Retina (tissue), 1 donor: ENCODE measurements around the gene NFKBIE.

ENCODE experiments used
- DNase-seq: peaks from one replicate; pipeline ENCODE4 v3.0.0-alpha.2; 2016

Gene NFKBIE

GRCh38 chr6:44257025-44257752 lies 8.2 kb downstream of the NFKBIE start, which contains the start of gene SLC35B2:
Gene SLC35B2 (minus strand): TSS chr6:44257528. CDS start chr6:44257410, 118 bp downstream.
- peak; percentile 91 for DNase-seq

- no peak for DNase-seq
Measured at GRCh38 chr6:44256775-44257024, 8.7 kb downstream of the NFKBIE start.

- no peak for DNase-seq
Measured at GRCh38 chr6:44255871-44256774, 9.2 kb downstream of the NFKBIE start.

- DNase-seq, result no peak
Measured at GRCh38 chr6:44255105-44255808, 10.1 kb downstream of the NFKBIE start.

GRCh38 chr6:44254191-44255104 lies 10.9 kb downstream of the NFKBIE start:
- DNase-seq, result no peak

GRCh38 chr6:44253307-44254101 lies 11.8 kb downstream of the NFKBIE start:
- DNase-seq, result no peak

- DNase-seq, result no peak
Measured at GRCh38 chr6:44251576-44252524, 13.5 kb downstream of the NFKBIE start.

- DNase-seq, result no peak
Measured at GRCh38 chr6:44250718-44251123, 14.6 kb downstream of the NFKBIE start.

GRCh38 chr6:44250067-44250717 lies 15.2 kb downstream of the NFKBIE start:
- no peak for DNase-seq

- no peak for DNase-seq
Measured at GRCh38 chr6:44249082-44249748, 16.1 kb downstream of the NFKBIE start.

- no peak for DNase-seq
Measured at GRCh38 chr6:44248579-44248978, 16.8 kb downstream of the NFKBIE start.

- DNase-seq, result peak; percentile 84
Measured at GRCh38 chr6:44247338-44248302, 17.7 kb downstream of the NFKBIE start.

GRCh38 chr6:44246663-44247337 lies 18.6 kb downstream of the NFKBIE start, which contains the start of gene HSP90AB1:
Gene HSP90AB1 (plus strand): TSS chr6:44247101. CDS start chr6:44248630, 1,529 bp downstream.
- DNase-seq, result peak; percentile 96

GRCh38 chr6:44245912-44246662 lies 19.3 kb downstream of the NFKBIE start:
- peak; percentile 96 for DNase-seq

GRCh38 chr6:44245391-44245911 lies 19.9 kb downstream of the NFKBIE start:
- no peak for DNase-seq

GRCh38 chr6:44243345-44243744 lies 22.0 kb downstream of the NFKBIE start:
- DNase-seq, result no peak
